DND-41 (cell line): ENCODE data around the gene STOML2.

ENCODE experiments used
- ATAC-seq: fragments of 200-7000 bp; cut with Tn5 transposase; 3 replicates; pipeline ENCODE4 v1.9.1; 2021; ENCODE audit warnings: low read depth; ENCODE audit not compliant: insufficient read depth
- DNase-seq: peaks from one replicate; pipeline ENCODE4 v3.0.0-alpha.2; 2020
- H2AFZ ChIP-seq: 2 replicates; pipeline ENCODE4 v1.6.0; 2012; ENCODE audit warnings: low read depth, low read length
- H3K27ac ChIP-seq: 2 replicates; pipeline ENCODE4 v1.5.1; 2012; ENCODE audit warnings: low read length, inconsistent platforms
- H3K27me3 ChIP-seq: fragments of 200-600 bp; sonication (generic); 2 replicates; pipeline ENCODE4 v1.6.0; 2012; ENCODE audit warnings: low read length, mild to moderate bottlenecking, inconsistent platforms; ENCODE audit not compliant: insufficient read depth, poor library complexity
- H3K36me3 ChIP-seq: 2 replicates; pipeline ENCODE4 v1.5.1; 2012; ENCODE audit warnings: low read length, inconsistent platforms; ENCODE audit not compliant: insufficient read depth
- H3K4me1 ChIP-seq: 2 replicates; pipeline ENCODE4 v1.5.1; 2012; ENCODE audit warnings: mild to moderate bottlenecking, low read length; ENCODE audit not compliant: insufficient read depth
- H3K4me2 ChIP-seq: 2 replicates; pipeline ENCODE4 v1.6.0; 2012; ENCODE audit warnings: mild to moderate bottlenecking, moderate library complexity, low read length, inconsistent platforms; ENCODE audit not compliant: insufficient read depth
- H3K4me3 ChIP-seq, 2 experiments: fragments of 200-600 bp in 1 of 2; shearing (Covaris generic) in 1 of 2; 2 replicates each; pipeline ENCODE4 v1.5.1; 2012 to 2016; ENCODE audit warnings: inconsistent platforms in 2 of 2, low read length in 2 of 2, mild to moderate bottlenecking in 2 of 2, low read depth in 1 of 2, moderate library complexity in 1 of 2
- H3K79me2 ChIP-seq: 2 replicates; pipeline ENCODE4 v1.6.0; 2012; ENCODE audit warnings: low read length, inconsistent platforms; ENCODE audit not compliant: insufficient read depth
- H3K9ac ChIP-seq: 2 replicates; pipeline ENCODE4 v1.6.0; 2012; ENCODE audit warnings: low read depth, mild to moderate bottlenecking, inconsistent platforms, low read length, moderate library complexity
- H3K9me3 ChIP-seq: 2 replicates; pipeline ENCODE4 v1.5.1; 2012; ENCODE audit warnings: low read length, moderate library complexity, mild to moderate bottlenecking, inconsistent platforms; ENCODE audit not compliant: insufficient read depth, severe bottlenecking
- H4K20me1 ChIP-seq: 2 replicates; pipeline ENCODE4 v1.6.0; 2012; ENCODE audit warnings: low read length; ENCODE audit not compliant: insufficient read depth
- EZH2 ChIP-seq: IDR thresholded peaks from 3 replicates; pipeline ENCODE4 v1.6.1; 2012; ENCODE audit warnings: borderline replicate concordance, low read depth, mild to moderate bottlenecking, moderate library complexity, low read length, inconsistent platforms; ENCODE audit not compliant: severe bottlenecking
- TF ChIP-seq, protein P1 (sequence below): IDR thresholded peaks from 2 replicates; pipeline ENCODE4 v1.5.1; 2012; ENCODE audit warnings: borderline replicate concordance, low read length, moderate library complexity, mild to moderate bottlenecking; ENCODE audit not compliant: poor library complexity, severe bottlenecking; ENCODE audit errors: extremely low read depth

STOML2 gene

DNA sequence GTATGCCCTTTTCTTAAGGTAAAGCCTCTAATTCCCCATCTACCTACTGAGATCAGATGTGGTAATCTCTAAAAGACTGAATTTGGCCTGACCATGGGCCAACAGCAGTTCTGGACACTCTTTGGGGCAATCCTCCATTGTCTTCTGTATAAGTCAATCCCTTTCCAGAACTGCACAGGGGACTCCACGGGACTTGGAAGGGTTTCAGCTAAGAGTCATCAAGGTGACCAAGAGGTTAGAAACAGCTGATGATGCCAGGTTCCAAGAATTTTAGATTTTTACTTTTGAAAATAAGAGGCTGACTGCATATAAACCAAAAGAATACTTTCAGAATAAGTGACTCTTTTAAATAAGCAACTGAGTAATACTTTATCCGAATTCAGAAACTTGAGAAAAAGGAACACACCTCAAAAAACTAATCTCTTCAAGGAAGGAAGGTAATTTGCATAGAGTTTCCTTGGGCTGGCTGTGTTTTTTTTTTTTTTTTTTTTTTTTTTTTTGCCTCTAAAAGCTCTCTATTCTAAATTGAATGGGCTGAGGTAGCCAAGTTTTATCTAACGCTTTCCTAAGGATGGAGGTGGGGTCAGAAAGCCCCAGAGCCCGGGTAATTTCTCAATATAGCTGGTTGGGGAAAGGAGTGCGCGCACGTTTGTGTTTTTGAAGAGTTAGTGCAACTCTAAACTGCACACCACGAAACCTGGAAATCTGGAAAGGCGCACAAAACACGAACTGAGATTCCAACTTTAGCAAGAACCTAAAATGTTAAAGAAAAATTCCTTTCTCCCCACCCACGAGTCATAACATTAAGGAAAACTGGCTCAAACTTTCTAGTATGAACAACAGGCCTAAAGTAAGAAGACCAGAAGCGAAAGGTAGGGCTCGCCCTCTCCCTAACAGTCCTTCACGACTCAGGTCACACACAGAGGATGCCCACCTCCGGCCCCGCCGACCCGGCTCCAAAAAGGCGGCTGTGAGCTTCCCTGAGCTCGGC lies 31.8 kb downstream of the STOML2 start:
- ATAC-seq (no peak), DNase-seq (no peak)
- Histone ChIP-seq H3K9me3 (no peaks in the 10 kb centered on the region), H3K4me3 (peak overlapping the region; percentile 82 to 88), H3K36me3 (peaks cover 82% of the 10 kb centered on the region), H3K4me1 (peaks cover 43% of the 10 kb centered on the region), H3K4me2 (peak overlapping the region; percentile 79), H3K9ac (peak overlapping the region; percentile 98), H4K20me1 (peaks cover 57% of the 10 kb centered on the region), H3K27me3 (no peaks in the 10 kb centered on the region), H3K27ac (peak overlapping the region; percentile 91), H2AFZ (no peak overlapping the region), H3K79me2 (peaks cover 67% of the 10 kb centered on the region)
- TF ChIP-seq EZH2, result no peak
- TF ChIP-seq, protein P1, sequence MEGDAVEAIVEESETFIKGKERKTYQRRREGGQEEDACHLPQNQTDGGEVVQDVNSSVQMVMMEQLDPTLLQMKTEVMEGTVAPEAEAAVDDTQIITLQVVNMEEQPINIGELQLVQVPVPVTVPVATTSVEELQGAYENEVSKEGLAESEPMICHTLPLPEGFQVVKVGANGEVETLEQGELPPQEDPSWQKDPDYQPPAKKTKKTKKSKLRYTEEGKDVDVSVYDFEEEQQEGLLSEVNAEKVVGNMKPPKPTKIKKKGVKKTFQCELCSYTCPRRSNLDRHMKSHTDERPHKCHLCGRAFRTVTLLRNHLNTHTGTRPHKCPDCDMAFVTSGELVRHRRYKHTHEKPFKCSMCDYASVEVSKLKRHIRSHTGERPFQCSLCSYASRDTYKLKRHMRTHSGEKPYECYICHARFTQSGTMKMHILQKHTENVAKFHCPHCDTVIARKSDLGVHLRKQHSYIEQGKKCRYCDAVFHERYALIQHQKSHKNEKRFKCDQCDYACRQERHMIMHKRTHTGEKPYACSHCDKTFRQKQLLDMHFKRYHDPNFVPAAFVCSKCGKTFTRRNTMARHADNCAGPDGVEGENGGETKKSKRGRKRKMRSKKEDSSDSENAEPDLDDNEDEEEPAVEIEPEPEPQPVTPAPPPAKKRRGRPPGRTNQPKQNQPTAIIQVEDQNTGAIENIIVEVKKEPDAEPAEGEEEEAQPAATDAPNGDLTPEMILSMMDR, result no peak

DNA sequence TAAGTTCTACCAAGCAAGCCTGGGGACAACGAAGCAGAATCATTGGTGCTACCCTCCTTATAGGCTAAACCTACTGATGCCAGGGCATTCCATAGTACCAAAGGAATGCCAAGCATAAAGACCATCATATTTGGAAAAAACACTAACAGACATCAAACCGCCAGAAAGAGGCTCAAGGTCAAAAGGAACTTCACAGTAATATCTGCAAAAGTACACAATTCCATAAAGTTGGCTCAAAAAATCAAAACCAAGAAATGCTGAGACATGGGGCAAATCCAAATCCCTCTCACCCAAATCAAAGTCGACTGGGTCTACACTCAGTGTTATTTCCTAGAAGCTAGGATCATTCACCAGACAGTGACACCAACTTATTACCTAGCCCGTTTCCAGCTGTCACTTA lies 33.9 kb downstream of the STOML2 start:
- Histone ChIP-seq H3K4me3 (no peak overlapping the region), H3K9ac (0 out of 2 replicates have a peak overlapping the region, but pooled peaks have one; percentile 15), H3K27me3 (no peaks in the 10 kb centered on the region), H3K36me3 (peaks cover 82% of the 10 kb centered on the region), H3K27ac (no peak overlapping the region), H3K4me2 (peak overlapping the region; percentile 79; the same call in 1 of the 2 replicates), H4K20me1 (peaks cover 56% of the 10 kb centered on the region), H3K79me2 (peaks cover 66% of the 10 kb centered on the region), H3K9me3 (no peaks in the 10 kb centered on the region), H3K4me1 (peaks cover 32% of the 10 kb centered on the region), H2AFZ (no peak overlapping the region)
- ATAC-seq, result no peak
- DNase-seq, result no peak
- TF ChIP-seq, protein P1, result no peak
- no peak for TF ChIP-seq EZH2

DNA sequence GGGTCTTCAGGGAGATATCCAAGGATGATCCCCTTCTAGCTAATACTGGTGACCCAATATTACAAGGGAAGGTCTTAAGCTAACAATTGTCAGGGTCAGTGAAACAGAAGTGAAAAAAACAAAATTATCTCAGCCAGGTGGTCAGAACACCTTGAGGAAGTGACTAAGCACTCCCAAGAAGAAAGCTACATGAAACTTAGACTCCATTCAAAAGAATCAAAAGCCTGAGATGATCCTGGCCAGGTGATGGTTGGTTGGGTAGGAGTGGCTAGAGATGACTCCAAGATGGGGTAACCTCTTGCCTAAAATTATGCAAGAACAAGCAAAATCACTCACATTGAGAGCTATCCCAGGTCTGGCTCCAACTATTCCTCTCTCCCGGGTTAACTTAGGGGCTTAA lies 35.9 kb downstream of the STOML2 start:
- H2AFZ ChIP-seq, result no peak overlapping the region
- no peak for DNase-seq
- H3K4me1 ChIP-seq, result peaks cover 19% of the 10 kb centered on the region
- TF ChIP-seq, protein P1, result no peak
- no peak for TF ChIP-seq EZH2
- H3K4me2 ChIP-seq, result no peak overlapping the region
- H4K20me1 ChIP-seq, result peaks cover 61% of the 10 kb centered on the region
- no peaks in the 10 kb centered on the region for H3K9me3 ChIP-seq
- H3K27ac ChIP-seq, result no peak overlapping the region
- no peaks in the 10 kb centered on the region for H3K27me3 ChIP-seq
- H3K4me3 ChIP-seq, result no peak overlapping the region
- H3K9ac ChIP-seq, result no peak overlapping the region
- H3K79me2 ChIP-seq, result peaks cover 66% of the 10 kb centered on the region
- H3K36me3 ChIP-seq, result peaks cover 92% of the 10 kb centered on the region
- no peak for ATAC-seq
